ENCODE results near the gene CDH13. TPM values are rescaled to one million over a fixed set of nuclear protein-coding genes. Genes with fewer than 3 reads are reported as not detected.

CDH13 gene
- total RNA-seq, 4 donors from 2014 or later: 12.5 to 35.9 (median 22.1) TPM

GRCh38 chr16:82587289-82587688 is 39.5 kb upstream of the CDH13 start:
- no peak for ATAC-seq (ENCODE audit: low FRiP score)

GRCh38 chr16:82589407-82589806 is 37.4 kb upstream of the CDH13 start:
- no peak for DNase-seq (ENCODE audit: low spot score)
- TF ChIP-seq CTCF (IDR thresholded peaks at IDR 0.05): no peak
- no peak for ATAC-seq (ENCODE audit: low FRiP score)

More at GRCh38 chr16:82587289-82587688, 39.5 kb upstream of the CDH13 start:
- DNase-seq (ENCODE audit: low spot score): no peak
- no peak for TF ChIP-seq CTCF (IDR thresholded peaks at IDR 0.05)

- no peak for ATAC-seq (ENCODE audit: low FRiP score)
- TF ChIP-seq CTCF (IDR thresholded peaks at IDR 0.05): no peak
- no peak for DNase-seq (ENCODE audit: low spot score)
Measured at GRCh38 chr16:82594114-82594513, 32.7 kb upstream of the CDH13 start.

GRCh38 chr16:82598771-82599170 is 28.0 kb upstream of the CDH13 start:
- DNase-seq (ENCODE audit: low spot score) (no peak), ATAC-seq (ENCODE audit: low FRiP score) (no peak)
- no peak for TF ChIP-seq CTCF (IDR thresholded peaks at IDR 0.05)

- no peak for TF ChIP-seq CTCF (IDR thresholded peaks at IDR 0.05)
- ATAC-seq (ENCODE audit: low FRiP score) (no peak), DNase-seq (ENCODE audit: low spot score) (no peak)
Measured at GRCh38 chr16:82601989-82602640, 24.7 kb upstream of the CDH13 start.

GRCh38 chr16:82603784-82604411 is 22.9 kb upstream of the CDH13 start:
- ATAC-seq (ENCODE audit: low FRiP score): no peak
- DNase-seq (ENCODE audit: low spot score): no peak
- TF ChIP-seq CTCF (IDR thresholded peaks at IDR 0.05): no peak

GRCh38 chr16:82605076-82605475 is 21.7 kb upstream of the CDH13 start:
- no peak for DNase-seq (ENCODE audit: low spot score)
- no peak for ATAC-seq (ENCODE audit: low FRiP score)
- TF ChIP-seq CTCF (IDR thresholded peaks at IDR 0.05): no peak
